Right atrium auricular region (tissue), 2 donors: ENCODE results near the gene RBKS. TPM values are rescaled to one million over a fixed set of nuclear protein-coding genes. Genes with fewer than 3 reads are reported as not detected.

ENCODE experiments used
- DNase-seq: peaks from one replicate; pipeline ENCODE4 v3.0.0-alpha.2; 2019; ENCODE audit warnings: low spot score
- H3K27ac ChIP-seq, 2 donors: fragments of 200-600 bp; sonication (generic); 1 replicate in 1 of 2; 2 replicates in 1 of 2; pipeline ENCODE4 v1.5.1; 2016 to 2019
- H3K27me3 ChIP-seq, 2 donors: fragments of 200-600 bp; sonication (generic); one replicate each; pipeline versions ENCODE4 v1.5.1 to v1.6.0; 2017 to 2019
- H3K36me3 ChIP-seq: fragments of 200-600 bp; sonication (generic); one replicate; pipeline ENCODE4 v1.5.1; 2016
- H3K4me1 ChIP-seq, 2 donors: fragments of 200-600 bp; sonication (generic); one replicate each; pipeline versions ENCODE4 v1.5.1 to v1.6.0; 2017 to 2019
- H3K4me3 ChIP-seq, 2 donors: fragments of 200-600 bp; sonication (generic); 1 replicate in 1 of 2; 2 replicates in 1 of 2; pipeline ENCODE4 v1.5.1; 2017 to 2019; ENCODE audit warnings: mild to moderate bottlenecking in 1 of 2, moderate library complexity in 1 of 2
- H3K9me3 ChIP-seq, 2 donors: fragments of 200-600 bp; sonication (generic); one replicate each; pipeline ENCODE4 v1.5.1; 2019
- CTCF ChIP-seq, 2 donors: fragments of 200-600 bp; sonication (generic); IDR thresholded peaks; one replicate each; pipeline ENCODE4 v1.5.1; 2019; ENCODE audit warnings: antibody characterized with exemption in 2 of 2
- total RNA-seq, 2 donors: library from RNA; depleted of rRNA; stranded (reverse); fragments of >200 nt; gene quantifications; one replicate each; pipeline ENCODE4 v1.1.0, GENCODE V29; 2016

Gene RBKS
- total RNA-seq, 2 donors from 2014 or later: 1.6 to 2.1 TPM

GRCh38 chr2:27763907-27764267 is 126.3 kb downstream of the RBKS start:
- Histone ChIP-seq H3K4me1 (peaks cover 0 to 7% of the 10 kb centered on the region in 2 donors), H3K4me3 (no peak overlapping the region), H3K9me3 (no peaks in the 10 kb centered on the region), H3K36me3 (no peaks in the 10 kb centered on the region), H3K27ac (no peak overlapping the region), H3K27me3 (no peaks in the 10 kb centered on the region)
- DNase-seq: no peak
- TF ChIP-seq CTCF (IDR thresholded peaks at IDR 0.05): no peak

- Histone ChIP-seq H3K27me3 (no peaks in the 10 kb centered on the region), H3K4me1 (peaks cover 0 to 7% of the 10 kb centered on the region in 2 donors), H3K36me3 (no peaks in the 10 kb centered on the region), H3K9me3 (no peaks in the 10 kb centered on the region), H3K4me3 (no peak overlapping the region), H3K27ac (peak overlapping the region in 1 of 2 donors; percentile 28)
- DNase-seq: no peak
- no peak for TF ChIP-seq CTCF (IDR thresholded peaks at IDR 0.05)
These were observed 127.0 kb downstream of the RBKS start for GRCh38 chr2:27762951-27763906.

GRCh38 chr2:27756544-27757498 is 133.4 kb downstream of the RBKS start:
- Histone ChIP-seq H3K4me3 (no peak overlapping the region), H3K9me3 (no peaks in the 10 kb centered on the region), H3K27ac (no peak overlapping the region), H3K27me3 (no peaks in the 10 kb centered on the region), H3K36me3 (no peaks in the 10 kb centered on the region), H3K4me1 (no peaks in the 10 kb centered on the region)
- TF ChIP-seq CTCF (IDR thresholded peaks at IDR 0.05): no peak
- peak; percentile 70 for DNase-seq

GRCh38 chr2:27756091-27756490 is 134.1 kb downstream of the RBKS start:
- H3K4me1 ChIP-seq: no peaks in the 10 kb centered on the region
- TF ChIP-seq CTCF (IDR thresholded peaks at IDR 0.05): no peak
- H3K27me3 ChIP-seq: no peaks in the 10 kb centered on the region
- no peak overlapping the region for H3K4me3 ChIP-seq
- no peak overlapping the region for H3K27ac ChIP-seq
- H3K9me3 ChIP-seq: no peaks in the 10 kb centered on the region
- H3K36me3 ChIP-seq: no peaks in the 10 kb centered on the region
- DNase-seq: no peak

- peak; percentile 43 for DNase-seq
- H3K4me1 ChIP-seq: no peaks in the 10 kb centered on the region
- no peaks in the 10 kb centered on the region for H3K9me3 ChIP-seq
- H3K27me3 ChIP-seq: no peaks in the 10 kb centered on the region
- TF ChIP-seq CTCF (IDR thresholded peaks at IDR 0.05): no peak
- H3K27ac ChIP-seq: no peak overlapping the region
- no peak overlapping the region for H3K4me3 ChIP-seq
- H3K36me3 ChIP-seq: no peaks in the 10 kb centered on the region
These were observed 135.4 kb downstream of the RBKS start for GRCh38 chr2:27754831-27755230.
